Measurements from ENCODE around the gene MFSD6L. TPM values are rescaled to one million over a fixed set of nuclear protein-coding genes. Genes with fewer than 3 reads are reported as not detected.
A peak's percentile ranks its signal among the peaks of the same experiment; 100 is the strongest.

The MFSD6L gene
- total RNA-seq, 1 donor from 2014 or later: 4.1 TPM

DNA sequence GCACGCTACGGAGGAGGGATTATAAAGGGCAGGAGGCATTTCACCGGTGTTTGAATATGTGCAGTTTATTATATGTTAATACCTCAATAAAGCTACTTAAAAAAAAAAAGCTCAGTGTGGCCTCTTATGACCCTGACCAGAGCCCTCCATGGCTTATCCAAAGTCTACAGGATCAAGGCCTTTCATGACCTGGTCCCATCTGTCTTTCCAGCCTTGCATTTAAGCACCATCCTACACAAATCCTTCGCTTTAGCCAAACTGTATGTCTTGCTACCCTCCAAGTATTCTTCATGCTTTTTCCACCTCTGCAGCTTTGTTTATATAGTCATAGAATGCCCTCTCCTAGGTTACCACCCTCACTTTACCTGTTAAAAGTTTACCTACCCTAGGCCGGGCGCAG is 6.5 kb downstream of the MFSD6L start:
- DNase-seq (ENCODE audit: low spot score): no peak

DNA sequence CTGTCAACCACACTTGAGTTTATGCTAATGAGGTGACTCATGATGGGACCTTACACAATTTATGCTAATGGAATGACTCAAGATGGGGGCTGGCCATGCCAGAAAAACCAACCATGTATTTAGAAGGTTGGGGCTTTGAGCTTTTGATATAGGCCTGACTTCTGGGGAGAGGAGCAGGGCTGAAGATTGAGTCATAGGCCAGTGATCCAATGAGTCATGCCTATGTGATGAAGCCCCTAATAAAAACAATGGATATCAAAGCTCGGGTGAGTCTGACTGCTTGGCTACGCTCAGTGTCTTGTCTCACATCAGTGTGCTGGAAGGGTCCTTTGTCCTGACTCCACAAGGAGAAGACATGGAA is 7.3 kb downstream of the MFSD6L start:
- no peak for DNase-seq (ENCODE audit: low spot score)

DNA sequence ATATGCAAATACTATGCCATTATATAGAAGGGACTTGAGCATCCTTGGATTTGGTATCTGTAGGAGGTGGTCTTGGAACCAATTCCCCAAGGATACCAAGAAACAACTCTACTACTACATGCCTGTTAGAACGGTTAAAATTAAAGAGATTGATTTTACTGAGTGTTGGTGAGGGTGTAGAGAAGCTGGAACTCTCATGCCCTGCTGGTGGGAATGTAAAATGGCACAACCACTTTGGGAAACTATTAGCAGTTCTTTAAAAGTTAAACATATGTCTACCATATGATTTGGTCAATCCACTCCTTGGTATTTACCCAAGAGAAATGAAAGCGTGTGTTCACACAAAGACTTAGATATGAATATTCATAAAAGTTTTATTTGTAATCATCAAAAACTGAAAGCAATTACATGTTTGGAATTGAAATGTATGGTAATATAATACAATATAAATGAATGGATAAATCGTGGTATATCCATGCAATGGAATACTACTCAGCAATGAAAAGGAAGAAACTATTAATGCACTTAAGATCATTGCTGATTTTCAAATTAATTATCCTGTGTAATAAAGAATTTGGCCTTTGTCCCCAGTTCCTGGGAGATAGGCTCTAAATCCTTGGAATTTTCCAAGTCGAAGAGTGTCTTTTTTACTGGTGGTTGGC is 7.8 kb downstream of the MFSD6L start:
- DNase-seq (ENCODE audit: low spot score): no peak

DNA sequence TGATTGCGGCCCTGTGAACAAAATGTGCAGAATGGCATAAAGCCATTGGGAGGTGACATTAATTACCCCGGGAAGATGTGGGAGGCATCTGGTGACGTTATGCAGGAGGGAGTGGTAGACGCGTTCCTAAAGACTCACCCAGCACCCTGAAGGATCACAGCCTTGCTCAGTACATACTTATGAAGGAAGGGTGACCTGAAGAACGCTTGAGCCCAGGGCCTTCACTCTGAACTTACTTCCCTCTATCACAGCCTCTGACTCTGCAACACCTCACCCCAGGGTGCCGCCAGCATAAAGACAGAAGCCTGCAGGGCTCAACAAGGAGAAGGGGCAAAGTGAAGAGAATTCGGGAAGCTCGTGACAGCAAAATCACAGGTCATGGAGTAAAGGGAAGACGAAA is 9.4 kb downstream of the MFSD6L start:
- DNase-seq (ENCODE audit: low spot score): no peak

DNA sequence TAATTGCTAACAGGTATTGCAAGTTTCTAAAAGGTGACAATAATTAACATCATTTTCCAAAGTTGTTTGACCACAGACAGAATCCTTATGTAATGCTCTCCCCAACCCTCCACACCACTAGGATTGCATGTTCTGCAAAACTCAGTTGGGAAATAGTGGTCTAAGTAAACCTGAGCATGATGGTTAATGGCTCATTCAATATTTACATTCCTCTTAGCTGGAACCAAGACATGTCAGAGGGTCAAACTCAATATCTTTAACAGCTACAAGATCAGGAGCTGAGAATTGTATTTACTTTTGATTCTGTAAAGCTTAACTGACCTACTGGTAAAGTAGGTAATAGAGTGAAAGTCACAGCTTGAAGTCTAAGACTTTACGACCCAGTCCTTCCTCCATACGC is 10.2 kb downstream of the MFSD6L start:
- no peak for DNase-seq (ENCODE audit: low spot score)

DNA sequence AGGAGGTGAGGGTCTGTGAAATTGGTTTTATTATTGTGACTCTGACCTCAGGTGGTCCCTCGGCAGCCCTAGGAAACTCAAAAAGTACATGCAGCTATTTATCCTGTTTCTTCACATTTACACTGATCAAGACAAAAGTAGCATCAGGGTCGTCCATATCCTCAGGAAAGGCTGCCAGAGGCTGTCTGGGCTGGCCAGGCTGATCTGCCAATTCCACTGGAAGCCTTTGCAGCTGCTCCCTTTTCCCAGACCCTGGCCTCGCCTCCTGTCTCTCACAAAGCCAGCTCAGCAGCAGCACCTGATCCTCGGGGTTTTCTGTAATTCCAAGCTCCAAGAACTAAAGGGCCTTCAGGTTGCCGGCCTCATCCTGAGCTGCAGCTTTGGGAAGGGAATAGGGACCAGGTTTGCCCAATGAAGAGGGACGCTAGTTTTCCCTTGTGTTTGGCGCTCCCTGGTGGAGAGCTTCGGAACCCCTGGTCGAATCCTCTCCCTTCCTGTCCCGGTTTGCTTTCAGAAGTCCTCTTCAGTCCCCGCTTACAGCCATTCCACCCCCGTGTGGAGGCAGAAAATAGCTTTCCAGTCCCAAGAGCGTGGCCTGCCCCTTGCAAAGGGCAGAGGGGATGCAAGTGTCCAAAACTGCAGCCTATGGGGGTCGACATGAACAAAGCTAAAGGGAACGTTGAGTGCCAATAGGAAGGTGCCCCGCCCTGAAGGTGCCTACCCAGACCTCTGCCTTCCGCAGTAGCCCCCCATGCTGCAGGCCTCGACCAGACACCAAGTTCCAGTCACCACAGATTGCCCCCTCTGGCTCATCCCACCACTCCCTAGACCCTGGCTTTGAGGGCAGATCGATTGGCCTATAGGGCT is 13.4 kb downstream of the MFSD6L start:
- DNase-seq (ENCODE audit: low spot score): peak; percentile 84

DNA sequence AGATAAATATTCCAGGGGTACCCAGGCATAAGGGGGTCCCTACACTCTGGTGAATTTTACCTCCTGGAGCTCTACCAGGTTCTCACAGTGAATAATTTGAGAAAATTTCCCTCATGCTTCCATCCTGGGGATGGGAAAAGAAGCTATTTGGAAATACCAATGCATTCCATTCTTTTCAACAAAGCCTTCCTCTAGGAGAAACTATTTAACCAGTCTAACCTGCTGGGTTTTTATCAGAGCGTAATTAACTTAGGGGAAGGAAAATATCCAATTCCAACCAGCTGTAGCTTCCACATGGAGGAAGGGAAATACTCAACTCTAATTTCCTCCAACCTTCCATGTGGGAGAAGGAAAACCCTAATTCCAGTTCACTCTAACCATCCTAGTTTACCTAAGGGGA is 17.0 kb downstream of the MFSD6L start:
- DNase-seq (ENCODE audit: low spot score): no peak

DNA sequence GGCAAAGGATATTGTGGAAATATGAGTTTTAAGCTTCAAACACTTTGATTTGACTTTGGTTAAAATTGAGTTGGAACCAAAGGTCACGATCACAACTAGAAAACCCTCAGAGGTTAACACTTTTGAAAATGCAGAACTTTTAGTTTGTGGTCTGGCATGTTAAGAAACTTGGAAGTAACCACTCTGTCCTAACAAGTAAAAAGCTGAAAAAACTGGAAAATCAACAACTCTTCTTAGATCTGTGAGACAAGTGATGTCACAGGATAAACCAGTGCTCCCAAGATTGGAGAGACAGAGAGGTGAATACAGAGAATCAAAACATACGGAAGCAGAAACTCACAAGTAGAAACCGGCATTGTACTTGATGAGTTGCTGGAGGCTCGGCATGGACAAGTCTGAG is 17.4 kb downstream of the MFSD6L start:
- no peak for DNase-seq (ENCODE audit: low spot score)

DNA sequence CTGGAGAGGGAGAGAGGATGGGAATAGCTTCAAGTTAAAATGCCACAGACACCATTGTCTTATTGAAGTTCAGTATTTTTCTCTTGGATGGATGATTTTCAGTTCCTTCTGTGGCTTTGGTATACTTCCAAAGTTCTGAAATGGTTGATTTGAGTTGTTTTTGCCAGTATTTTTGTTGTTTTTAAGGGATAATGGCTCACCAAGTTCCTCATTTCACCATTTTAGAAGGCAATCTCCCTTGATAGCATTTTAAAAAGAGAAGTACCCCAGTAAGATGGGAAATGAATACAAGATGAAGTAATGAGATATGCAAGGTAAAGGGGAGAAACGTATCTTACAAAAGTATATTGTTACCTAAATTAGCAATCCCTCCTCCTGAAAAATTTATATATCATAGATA is 22.3 kb downstream of the MFSD6L start:
- no peak for DNase-seq (ENCODE audit: low spot score)

DNA sequence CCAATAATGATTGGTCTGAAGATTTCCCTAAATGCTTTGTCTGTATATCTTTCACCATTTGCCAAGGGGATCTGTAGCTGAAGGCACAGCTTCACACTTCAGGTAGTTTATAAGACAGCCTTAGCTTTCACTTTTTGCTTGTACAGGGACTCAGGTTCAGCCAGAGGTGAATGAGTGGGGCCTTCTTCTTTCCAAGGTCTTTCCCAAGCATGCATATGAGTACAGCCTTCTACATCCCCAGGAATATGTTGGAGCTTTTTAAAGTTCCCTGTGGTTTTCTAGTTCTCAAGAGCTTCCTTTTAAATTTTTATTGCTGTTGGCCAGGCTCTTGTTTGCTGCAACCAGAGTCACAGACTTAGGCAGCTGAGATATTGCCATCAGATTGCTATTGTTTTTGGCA is 22.9 kb downstream of the MFSD6L start:
- no peak for DNase-seq (ENCODE audit: low spot score)

DNA sequence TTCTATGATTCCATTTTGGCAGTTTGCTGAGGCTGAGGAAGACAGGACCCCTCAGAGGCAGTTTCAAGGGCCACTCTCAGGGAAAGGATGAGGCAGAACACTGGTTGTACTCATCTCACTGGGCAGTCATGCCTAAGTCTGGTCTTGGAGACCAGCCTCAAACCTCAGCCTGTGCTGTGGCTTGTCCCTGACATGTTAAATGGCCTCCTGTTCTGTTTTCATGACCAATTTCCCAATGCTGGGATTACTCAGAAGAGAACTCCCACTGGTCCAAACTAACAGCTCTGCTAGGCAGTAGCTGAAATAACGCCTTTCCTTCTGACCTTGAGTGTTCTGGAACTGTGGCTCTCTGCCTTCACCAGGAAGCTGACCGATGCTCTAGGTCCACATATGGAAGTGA is 32.4 kb downstream of the MFSD6L start:
- no peak for DNase-seq (ENCODE audit: low spot score)

DNA sequence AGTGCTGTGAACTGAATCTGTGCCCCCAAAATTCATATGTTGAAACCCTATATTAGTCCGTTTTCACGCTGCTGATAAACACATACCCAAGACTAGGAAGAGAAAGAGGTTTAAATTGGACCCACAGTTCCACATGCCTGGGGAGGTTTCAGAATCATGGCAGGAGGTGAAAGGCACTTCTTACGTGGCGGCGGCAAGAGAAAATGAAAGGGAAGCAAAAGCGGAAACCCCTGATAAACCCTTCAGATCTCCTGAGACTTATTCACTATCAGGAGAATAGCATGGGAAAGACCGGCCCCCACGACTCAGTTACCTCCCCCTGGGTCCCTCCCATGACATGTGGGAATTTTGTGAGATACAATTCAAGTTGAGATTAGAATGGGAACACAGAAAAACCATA is 37.2 kb downstream of the MFSD6L start:
- no peak for DNase-seq (ENCODE audit: low spot score)

DNA sequence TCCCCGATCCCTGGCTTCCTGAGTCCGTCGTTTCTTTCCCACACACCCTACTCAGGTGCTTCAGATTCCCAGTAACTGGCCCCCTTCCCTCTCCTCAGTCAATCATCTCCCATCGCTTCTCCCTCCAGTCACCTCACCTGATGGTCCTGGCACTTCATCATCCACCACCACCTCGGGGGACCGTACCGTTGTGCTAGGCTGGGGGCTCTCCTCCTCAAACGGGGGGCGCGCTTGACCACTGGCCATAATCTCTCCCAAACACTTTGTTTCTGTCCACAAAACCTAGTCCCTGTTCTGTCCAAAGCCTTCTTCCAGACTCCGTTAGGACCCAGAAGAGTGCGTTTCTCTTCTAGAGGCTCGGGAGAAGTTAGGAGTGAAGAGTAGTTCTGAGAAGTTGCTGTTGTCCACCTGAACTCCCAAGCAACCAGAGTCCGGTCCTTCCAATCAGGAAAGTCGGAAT is 41.0 kb downstream of the MFSD6L start, which contains the start of gene SPDYE4:
Gene SPDYE4, minus strand, starts transcription at position 410 of the 460 bp plus-strand sequence. Its CDS starts 164 bp downstream, at position 246.
- no peak for DNase-seq (ENCODE audit: low spot score)

DNA sequence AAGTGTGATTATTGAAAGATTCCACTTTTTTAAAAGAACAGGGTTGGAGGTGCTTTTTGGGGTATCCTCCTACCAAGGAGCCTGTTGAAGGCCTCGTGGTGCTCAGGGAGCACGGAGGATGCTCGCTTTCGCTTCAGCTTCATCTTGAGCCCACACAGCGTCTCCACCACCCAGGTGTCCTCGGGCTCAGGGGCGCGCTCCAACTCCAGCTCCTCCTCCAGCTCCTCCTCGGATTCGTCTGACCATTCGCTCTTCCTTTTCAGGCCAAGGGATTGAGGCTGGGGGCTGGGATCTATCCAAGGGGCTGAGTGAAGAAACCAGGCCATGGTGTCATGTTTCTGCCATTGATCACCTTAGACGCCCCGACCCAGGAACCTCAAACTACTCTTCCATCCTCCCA is 42.0 kb downstream of the MFSD6L start:
- no peak for DNase-seq (ENCODE audit: low spot score)

DNA sequence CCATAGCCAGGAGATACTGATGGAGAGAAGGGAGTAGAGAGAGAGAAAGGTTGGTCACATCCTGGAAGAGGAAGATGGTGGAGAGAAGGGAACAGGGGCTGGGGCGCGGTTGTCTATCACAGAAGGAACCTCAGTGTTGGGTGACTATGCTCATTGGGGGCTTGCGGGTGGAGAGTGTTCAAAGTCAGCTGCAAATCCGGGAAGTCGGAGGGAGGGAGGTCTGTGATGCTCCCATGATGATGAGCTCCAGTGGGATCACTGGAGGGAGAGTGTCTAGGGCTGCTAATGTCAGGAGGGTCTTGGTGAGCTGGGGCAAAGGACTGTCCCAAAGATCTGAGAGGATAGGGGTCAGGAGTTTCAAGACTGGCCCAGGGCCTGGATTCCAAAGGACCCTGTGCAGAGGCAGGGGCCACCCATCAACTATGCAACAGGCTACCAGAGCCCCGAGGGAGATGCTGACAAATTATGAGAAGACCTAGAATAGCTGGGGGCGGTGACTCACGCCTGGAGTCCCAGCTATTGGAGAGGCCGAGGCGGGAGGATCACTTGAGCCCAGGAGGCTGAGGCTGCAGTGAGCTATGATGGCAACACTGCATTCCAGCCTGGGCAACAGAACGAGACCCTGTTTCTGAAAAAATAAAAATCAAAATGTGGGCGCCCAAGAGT is 43.4 kb downstream of the MFSD6L start:
- DNase-seq (ENCODE audit: low spot score): no peak

DNA sequence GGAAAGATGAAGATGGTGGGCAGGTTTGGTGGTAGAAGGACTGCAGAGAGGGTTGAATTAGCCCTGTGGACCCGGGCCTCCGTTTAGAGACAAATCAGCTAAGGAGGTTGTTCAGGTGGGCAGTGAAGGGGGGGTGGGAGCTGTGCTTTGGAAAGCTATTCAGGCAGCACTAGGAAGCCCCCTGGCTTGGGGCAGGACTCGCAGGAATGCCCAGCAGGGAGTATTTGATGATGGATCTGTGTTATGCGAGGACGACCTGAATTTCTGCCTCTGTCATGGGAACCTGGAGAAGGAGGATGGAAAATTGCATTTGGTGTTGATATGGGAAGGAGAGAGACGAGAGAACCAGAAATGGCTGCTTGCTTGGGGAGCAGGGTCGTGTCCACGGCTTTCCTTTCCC is 44.3 kb downstream of the MFSD6L start:
- DNase-seq (ENCODE audit: low spot score): no peak

DNA sequence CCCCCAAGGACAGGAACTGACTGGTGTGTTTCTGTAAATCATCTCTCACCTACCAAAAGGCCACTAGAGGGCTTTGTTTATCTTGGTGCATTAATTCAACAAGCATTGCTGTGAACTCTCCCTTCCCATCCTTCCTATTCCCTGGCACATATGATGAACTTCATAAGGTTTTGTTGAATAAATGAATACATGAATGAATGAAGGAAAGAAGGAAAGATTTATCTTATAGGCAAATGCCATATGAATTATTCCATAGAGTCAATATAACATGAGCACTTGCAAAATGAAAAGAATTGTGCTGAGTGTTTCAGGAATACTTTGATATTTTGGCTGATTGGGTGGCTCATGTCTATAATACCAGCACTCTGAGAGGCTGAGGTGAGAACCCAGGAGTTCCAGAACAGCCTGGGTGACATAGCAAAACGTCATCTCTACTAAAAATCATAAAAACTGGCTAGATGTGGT is 45.2 kb downstream of the MFSD6L start:
- DNase-seq (ENCODE audit: low spot score): no peak

DNA sequence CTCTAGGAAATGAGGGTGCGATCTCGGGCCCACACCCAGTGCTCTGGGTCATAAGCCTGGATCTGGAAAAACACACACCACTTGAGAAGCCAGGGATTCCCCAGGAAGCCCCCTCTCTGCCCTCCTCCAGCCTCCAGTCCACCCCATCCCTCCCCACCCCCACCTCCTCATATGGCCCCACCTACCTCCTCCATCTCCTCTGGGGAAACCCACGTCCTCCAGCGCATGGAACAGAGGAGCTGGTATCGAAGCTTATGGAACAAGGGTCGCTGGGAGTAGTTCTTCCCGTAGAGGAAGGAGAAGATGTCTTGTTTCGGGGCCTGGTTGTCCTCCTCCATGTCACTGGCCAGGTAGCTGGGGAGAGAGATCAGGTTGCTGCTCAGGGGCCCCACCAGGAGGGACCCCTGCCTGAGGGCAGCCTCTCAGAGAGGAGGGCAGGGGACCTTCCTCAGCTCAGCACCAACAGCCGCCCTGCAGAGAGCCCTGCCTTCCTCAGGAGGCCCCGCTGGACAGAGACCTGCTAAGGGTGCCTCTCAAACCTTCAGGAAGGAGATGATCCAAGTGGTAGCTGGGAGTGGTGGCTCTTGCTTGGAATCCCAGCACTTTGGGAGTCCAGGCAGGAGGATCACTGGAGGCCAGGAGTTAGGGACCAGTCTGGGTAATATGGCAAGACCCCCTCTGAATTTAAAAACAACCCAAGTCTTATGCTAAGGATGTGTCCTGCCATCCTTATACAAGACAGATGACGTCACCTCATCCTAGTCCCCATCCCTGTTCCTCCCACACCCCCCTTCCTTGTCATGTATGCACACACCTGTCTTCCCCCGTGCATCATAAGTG is 45.8 kb downstream of the MFSD6L start:
- DNase-seq (ENCODE audit: low spot score): no peak

DNA sequence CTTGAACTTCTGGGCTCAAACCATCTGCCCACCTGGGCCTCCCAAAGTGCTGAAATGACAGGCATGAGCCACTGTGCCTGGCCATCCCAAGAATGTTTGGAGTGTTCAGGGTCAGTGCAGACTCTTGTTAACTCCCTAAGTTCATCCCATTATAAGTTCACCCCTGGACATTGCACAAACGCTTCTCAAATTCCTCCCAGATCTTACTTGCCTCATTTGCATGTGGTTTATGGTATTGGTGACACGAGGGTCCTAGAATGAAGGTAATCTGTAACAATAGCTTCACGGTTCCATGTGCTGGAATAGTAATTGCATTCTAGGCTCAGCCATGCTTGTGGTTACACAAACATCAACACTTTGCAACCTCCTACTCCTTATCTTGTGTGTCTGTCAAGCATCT is 49.5 kb downstream of the MFSD6L start:
- DNase-seq (ENCODE audit: low spot score): no peak

DNA sequence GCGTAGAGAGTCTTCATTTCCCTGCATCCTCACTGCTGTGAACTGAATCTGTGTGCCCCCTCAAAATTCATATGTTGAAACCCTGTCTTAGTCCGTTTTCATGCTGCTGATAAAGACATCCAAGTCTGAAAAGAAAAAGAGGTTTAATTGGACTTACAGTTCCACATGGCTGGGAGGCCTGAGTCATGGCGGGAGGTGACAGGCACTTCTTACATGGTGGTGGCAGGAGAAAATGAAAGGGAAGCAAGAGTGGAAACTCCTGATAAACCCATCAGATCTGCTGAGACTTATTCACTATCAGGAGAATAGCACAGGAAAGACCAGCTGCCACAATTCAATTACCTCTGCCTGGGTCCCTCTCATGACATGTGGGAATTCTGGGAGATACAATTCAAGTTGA is 51.4 kb downstream of the MFSD6L start:
- DNase-seq (ENCODE audit: low spot score): no peak

Data from ureter (tissue), 1 donor.